HG03045 (cell line): ENCODE data around the gene CD86.

Experiments
- ATAC-seq: cut with Tn5 transposase; IDR thresholded peaks from one replicate; pipeline ENCODE4 v1.9.1; 2021; ENCODE audit warnings: mild to moderate bottlenecking, moderate library complexity; ENCODE audit not compliant: unreplicated experiment

Gene CD86

DNA sequence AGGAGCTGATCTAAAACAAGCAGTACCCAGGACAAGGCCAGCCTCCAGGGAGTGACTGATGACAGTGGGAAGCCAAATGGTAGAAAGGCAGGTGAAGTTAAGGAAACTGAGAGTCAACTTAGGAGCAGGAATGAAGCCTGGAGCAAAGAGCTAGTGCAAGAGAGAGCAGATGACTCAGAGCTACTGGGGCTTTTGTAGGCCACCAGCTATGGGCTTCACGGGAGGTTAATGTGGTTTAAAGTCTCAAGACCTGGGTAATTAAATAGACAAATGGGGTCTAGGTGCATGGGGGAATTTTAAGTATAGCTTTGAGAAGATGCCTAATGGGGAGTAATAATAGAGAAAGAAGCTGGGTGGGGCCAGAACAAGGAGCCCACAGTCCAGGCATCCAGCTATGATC lies 3.1 kb downstream of the CD86 start:
- no peak for ATAC-seq

DNA sequence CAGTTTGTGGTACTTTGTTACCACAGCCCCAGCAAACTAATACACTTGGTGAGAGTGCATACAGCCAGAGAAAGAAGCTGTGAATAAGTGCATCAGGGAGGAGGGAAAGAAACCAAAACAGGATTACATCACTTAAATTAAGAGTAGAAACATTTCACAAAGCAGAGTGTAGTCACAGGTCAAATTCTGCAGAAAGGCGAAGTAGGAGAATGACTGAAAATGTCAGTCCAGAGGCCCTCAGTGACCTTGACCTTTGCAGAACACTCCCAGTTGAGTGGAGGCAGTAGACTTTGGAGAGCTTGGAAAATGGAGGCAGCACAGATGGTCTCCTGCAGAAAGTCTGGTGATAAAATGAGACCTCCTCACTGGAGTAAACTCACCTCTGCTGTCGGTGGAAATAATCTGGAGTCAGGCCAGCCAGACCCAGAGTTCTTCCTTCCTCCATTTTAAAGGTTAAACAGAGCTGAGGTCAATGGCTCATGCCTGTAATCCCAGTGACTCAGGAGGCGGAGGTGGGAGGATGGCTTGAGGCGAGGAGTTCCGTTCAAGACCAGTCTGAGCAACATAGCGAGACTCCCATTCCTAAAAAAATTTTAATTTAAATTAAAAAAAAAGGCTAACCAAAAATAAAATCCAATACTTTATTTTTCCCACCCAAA lies 5.0 kb downstream of the CD86 start:
- no peak for ATAC-seq

DNA sequence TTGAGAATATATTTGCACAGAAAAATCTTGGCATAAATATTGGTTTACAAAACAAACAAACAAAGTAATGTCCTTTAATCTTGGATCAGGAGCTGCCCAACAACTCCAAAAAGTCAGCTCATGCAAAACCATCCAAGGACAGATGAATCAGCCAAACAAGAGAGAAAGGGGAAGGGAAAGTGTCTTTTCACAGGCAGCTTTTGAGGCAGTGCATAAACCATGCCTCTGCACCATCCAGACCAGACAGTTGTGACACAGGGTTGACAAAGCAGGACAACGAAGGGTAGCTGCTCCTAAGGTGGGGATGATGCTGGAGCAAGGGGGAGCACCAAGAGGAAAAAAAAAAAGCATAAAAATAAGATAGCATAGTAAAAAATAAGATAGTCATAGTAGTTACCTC lies 8.7 kb downstream of the CD86 start:
- no peak for ATAC-seq

DNA sequence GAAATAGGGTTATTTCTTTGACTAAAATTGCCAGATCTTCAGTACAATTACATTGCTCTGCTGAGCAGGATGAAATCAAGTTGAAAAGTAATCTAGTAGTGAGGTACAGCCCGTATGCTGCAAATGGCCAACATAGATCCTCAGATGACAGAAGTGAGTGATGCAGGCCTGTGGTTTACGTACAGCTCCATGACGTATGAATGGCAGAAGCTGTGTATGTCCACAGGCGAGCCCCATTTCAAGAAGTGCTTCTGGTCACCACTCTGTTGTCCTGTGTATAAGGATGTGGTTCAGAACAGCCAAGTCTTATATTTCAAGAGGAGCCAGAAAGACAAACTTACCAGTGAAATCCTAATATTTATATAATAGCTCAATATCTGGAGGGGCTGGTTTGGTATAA lies 9.2 kb downstream of the CD86 start:
- no peak for ATAC-seq

DNA sequence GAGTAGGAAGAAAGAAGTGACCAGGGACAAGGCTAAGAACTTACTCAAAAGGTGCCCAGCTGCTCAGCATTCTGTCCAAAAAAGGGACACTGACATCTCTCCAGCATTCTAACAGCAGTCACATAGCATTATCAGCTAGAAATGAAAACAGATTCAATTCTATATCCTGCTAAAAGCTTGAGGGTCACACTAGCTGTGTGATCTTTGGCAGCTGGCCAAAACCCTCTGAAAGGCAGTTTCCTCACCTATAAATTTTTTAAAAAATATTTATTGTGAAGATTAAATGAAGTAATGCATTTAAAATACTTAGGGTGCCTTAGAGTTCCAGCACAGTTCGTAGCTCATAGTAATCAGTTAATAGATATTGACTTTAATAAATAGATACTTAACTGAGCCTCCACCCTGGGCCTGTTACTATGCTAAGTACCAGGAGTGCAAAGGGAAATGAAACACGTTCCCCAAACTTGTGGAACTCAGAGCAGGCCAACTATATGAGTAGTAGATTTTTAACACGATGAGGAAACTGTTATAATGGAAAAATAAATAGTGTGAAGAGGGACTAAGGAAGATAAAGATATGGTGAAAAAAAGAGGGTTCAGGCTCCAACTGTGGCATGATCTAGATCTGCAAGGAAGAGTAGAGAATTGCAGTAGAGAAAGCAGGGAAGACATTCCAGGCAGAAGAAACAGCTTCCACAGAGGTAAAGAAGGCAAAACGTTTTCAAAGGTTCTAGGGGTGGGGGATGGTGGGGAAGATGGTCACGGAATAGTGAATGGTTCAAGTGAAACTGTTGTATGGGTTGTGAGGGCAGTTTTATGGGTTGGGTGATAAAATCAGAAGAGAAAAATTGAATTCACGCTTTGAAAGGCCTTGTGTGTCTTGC lies 11.4 kb downstream of the CD86 start:
- no peak for ATAC-seq

DNA sequence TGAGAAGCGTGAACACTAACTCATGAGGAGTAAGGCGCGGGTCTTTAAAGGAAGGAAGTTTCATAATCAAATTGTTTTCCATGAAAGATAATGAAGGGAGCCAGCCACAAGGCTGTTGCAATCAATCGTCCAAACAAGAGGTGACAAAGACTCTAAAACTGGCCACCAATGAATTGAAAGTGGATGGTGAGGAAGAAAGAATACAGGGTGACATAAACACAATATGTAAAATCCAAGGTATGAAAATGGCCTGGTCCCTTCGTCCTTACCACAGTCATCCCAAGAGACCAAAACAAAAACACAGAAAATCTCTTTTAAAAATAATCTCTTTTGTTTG lies 12.0 kb downstream of the CD86 start:
- ATAC-seq, result no peak

DNA sequence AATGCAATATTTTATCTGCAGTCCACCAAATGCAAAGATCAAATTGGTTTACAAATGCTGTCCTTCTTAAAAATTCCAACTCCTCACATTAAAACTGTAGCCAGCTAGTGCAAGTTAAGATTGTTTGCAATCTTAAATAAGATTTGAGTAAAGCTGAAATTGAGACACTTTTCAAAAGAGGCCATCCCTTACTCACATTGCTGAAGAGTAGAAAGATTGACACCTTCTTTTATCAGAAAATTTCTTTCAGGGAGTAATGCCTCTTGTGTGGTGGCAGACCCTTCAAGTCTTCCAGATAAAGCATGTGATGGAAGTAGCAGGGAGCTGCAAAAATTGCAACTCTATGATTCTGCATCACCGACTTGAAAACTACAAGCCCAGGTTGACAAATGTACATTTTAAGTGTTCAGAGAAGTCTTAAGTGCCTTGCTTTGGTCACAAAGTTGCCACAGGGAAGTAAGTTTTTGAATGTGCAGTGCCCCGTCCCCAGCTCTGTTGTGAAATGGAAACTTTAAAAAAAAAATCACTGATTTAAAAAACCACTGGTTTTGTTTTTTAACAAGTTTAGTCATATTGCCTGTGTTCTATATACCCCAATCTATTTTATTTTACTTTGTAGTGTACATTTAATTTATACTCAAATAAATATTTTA lies 12.6 kb downstream of the CD86 start:
- ATAC-seq, result peak; percentile 49

DNA sequence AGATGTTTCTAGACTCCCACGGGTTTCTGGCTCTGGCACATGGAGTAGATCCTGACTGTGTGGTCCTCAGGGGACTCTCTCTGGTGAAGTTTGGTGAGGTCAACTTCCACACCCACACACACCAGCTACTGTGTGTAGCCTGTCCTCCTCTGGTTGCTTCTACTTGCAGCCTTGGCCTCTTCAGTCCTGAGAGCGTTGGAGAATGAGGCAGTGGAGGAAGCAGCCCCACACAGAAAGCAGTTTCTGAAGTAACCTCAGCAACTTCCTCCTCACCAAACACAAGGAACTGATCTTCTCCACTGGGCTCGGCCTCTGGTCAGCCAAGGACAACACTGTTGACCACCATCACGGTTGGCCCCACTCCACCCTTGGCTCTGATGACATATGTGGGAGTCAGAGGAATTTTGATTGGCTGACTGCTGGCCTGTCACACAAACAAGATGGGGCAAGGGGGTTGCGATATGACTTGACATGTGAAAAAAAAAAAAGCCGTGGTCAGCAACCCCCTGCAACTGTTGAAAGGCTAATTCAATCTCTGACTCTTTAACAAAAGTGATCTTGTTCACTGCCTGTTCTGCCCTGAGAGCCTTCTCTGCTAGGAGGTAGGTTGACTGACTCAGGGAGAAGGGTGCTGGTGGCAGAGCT lies 19.6 kb downstream of the CD86 start:
- peak; percentile 59 for ATAC-seq

DNA sequence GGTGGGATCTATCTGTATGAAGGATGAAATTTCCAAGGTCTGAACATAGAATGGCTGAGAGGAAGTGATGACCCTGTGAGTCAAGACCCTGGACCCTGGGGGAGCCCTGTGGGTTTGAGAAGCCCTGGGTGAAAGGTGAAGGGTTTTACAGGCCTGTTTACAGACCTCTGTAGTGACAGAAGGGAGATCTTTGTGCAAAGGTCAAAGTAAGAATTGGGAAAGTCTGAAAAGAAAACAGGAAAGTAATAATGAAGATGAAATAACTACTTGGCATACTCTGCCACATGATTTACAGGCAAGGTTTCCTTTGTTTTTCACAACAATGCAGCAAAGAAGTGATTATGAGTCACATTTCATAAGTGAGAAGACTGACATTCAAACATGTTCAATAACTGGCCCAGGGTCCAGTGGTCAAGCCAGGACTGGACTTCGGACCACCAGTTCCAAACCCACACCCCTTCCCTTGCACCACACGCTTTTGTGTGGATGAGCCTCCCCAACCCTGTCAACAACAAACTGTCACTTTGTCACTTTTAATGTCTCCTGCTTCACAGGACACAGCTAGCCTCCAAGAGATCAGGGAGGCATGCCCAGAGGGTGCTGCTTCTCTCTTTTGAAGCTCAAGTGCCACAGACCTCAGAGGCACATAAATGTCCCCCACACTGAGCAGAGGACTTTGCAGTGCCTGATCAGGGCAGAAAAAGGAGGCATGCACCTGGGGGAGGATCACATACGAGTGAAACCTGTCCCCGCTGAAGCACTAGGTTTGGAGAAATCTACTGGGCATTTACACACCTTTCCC lies 21.5 kb downstream of the CD86 start:
- no peak for ATAC-seq

DNA sequence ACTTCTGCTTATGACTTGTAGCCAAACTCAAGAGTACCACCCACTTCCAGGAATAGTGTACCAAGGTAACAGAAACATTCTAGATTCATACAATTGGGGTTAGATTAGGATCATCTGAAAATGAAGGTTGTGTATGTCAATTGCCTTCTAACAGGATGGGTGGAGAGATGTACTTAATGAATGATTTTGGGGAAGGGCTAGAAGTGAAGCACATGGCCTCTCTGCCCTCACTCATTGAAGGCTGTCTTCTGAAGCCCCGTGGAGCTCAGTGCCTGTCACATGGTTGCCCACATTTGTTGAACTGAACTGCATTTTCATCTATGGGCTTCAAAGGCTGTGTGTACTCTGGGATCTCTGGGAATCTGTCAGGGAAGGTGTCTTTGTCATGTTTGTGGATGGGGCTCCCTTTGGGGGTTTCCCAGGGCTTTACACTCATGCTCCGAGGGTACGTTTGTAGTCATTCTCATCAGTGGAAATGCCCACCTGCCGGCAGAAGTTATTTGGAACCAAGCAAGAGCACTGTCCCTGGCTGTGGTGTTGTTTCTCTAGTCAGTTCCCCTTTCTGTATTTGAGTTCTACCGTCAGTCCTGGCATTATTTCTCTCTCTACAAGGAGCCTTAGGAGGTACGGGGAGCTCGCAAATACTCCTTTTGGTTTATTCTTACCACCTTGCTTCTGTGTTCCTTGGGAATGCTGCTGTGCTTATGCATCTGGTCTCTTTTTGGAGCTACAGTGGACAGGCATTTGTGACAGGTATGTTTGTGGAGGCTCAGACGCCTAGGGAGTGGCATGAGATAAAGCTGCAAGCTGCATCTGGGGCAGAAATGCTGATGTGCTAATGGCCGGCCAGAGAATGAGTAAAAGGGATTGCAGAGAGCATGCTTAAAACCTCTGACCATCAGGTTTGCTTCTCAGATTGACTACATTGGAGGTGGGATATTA lies 22.4 kb downstream of the CD86 start:
- no peak for ATAC-seq

DNA sequence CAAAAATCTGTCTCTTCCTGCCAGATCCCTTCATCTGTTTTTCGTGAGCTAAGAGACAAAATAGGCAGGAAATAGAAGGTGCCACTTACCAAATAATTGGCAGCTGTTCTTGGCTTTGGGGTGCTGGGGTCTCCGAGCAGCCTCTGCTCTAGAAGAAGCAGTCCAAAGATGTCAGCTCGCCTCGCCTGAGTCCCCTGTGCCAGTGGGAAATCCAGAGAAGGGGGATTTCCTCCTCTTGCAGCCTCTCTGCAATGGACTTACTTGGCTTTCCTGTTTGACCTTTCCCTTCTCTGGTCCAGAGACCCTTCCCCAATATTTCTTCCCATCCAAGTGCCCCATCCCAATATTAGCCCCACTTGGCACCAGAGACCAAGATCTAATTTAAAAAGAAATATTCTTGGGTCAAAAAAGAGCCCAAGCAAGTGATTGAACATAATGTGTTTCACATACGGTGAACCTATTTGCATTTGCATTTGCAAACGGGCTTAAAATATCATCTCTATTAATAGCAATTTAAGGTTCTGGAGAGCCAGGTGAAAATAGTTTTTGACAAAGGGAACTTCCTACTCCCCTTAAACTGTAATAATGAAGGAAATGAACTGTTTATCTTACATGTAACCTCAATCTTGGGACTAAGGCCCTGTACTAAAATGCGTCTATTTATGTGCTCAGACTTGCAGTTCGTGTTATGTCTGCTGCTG lies 23.2 kb downstream of the CD86 start:
- no peak for ATAC-seq

DNA sequence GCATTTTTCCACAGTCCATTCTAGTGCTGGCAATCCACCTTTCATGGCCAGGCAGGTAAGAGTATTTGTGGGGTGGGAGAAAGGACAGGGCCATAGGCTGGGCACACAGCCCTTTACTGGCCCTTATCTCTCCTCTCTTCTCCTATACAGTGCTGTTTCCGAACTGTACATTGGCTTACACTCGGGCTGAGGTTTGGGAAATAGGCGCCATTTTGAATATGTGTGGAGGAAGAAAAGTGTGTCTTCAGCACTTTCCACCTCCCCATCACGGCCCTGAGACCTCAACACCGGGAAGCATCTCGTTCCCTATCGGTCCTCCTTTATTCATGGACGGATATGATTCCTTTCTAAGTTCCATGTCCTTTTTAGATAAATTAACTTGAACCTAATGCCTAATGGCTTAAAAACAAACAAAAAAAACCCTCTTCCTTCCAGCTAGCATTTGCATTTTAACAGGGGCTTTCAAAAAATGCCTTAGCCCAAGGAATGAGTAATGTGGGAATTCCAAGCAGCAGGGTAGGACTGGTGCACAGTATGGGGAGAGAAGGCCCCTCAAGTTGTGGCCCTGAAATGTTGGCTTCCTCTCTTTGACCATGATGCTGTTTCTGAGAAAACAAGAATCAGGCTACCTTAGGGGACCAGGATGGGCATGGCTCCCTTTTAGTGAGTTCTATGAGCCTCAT lies 24.5 kb downstream of the CD86 start:
- ATAC-seq, result no peak

DNA sequence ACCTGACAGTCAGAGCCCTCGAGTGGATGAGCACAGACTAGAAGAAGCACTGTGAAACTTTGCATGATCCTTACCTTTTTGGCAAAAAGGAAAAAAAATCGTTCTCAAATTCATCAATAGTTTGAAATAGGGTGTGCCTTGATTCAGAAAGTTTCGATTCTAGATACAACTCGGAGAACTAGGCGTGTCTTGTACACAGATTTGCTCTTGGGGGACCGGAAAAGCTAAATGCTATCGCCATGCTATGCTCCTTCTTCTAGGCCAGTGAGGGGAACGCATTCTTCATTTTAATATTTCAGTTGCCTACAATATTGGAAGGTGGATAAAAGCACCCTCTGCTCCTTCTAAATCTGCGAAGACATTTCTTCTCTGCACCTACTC lies 25.0 kb downstream of the CD86 start:
- no peak for ATAC-seq

DNA sequence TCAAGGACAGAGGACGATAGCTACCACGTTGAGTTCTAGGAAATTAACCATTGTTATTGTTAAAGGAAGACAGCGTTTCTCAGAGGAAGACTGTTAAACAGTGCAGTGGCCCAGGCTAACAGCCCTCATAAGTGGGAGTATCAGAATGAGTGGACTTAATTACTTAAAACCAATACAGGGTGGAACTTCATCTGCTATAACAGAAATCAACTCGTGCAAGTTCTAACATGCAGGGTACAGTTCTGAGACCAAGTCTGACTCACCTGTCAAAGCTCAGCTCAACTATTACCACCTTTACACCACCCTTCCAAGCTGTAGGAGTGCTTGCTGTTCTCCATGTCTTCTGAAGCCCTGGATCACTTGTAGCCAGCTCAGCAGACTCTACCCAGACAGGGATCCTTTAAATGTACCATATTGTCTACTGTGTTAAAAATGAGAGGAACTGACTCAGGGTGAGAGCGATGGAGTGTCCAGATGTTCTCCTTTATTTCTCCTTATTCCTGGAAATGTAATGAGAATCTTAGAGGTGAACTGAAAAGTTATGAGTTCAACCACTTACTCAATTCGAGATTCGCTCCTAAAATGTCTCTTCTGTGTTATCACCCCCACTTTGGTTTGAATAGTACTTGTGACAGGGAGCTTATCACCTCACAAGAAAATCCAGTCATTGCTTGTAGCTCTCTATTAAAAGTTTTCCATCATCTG lies 26.5 kb downstream of the CD86 start:
- ATAC-seq, result peak; percentile 50

DNA sequence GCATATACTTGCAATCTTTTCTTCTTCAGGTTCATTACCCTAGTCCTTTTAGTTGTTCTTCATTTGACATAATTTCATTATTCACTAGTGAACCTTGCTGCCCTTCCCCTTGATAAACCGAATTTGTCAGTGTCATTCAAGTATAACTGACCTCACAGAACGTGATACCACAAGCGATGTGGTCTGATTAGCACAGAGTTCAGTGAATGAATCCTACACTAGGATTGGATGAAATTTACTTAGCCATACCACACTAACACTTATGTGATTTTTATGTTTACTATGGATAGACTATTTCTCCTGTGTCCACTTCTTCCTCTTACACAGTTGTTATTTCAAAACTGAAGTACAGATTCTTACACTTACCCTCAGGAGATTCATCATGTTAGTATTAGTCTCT lies 27.2 kb downstream of the CD86 start:
- ATAC-seq, result no peak

DNA sequence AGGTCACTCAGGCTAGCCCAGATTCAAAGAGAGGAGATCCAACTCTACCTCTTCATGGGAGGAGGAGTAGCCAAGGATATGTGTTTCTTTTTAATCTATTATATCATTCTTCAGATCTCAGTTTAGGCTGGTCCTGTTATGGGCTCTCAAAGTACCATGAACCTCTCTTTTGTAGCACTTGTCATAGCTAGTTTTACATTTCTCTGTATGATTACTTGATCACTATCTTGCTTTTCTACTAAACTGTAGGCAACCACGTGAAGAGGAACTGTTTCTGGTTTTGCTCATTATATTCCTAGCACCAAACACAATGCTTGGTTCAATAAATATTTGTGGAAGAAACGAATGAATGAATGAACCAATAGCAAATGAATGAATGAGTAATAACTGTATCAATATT lies 29.6 kb downstream of the CD86 start:
- no peak for ATAC-seq

DNA sequence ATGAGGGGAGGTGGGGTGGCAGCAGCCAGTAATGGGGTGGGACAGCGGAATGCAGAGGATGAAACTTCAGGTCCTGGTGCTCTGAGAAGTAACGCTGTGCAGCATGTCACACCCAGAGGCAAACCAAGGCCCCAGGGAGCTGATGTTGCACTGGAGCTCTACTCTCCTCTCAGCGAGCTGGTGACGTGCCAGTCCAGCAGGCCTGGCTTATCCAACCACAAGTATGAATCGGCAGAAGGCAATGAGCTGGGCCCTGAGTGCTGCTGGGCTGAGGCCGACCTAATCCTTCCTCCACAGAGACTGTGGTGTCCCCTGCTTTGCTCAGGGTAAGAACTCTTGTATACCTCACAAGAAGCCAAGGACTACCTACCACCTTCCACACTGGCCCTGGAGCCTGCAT lies 30.5 kb downstream of the CD86 start:
- no peak for ATAC-seq

DNA sequence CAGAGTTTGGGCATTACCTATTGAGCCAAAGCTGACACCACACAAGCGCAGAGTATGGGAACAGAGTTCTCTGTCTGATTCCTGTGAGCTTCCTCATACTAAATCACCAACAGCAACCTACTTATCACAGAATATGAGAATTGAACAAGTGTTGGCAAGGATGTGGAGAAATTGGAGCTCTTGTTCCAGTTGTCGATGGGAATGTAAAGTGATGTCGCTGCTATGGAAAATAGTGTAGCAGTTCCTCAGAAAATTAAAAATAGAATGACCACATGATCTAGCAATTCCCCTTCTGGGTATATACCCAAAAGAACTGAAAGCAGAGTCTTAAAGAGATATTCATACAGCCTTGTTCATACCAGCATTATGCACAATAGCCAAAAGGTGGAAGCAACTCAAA lies 33.4 kb downstream of the CD86 start:
- no peak for ATAC-seq
